MG63 (cell line): ENCODE measurements around the gene RAPGEF4. TPM values are rescaled to one million over a fixed set of nuclear protein-coding genes. Genes with fewer than 3 reads are reported as not detected.
A peak's percentile ranks its signal among the peaks of the same experiment; 100 is the strongest.
"Not testable (repeated sequence)": the region's sequence is repeated elsewhere in the genome, so short reads cannot be mapped to it uniquely, and the experiment has no call there.

Experiments
- DNase-seq: peaks from one replicate; pipeline ENCODE4 v3.0.0-alpha.2; 2020
- H3K27me3 ChIP-seq: fragments of 250-450 bp; sonication (Bioruptor Pico); 2 replicates; pipeline ENCODE4 v1.5.1; 2020; ENCODE audit warnings: mild to moderate bottlenecking, moderate library complexity
- H3K36me3 ChIP-seq: fragments of 250-450 bp; sonication (Bioruptor Pico); 2 replicates; pipeline ENCODE4 v1.5.1; 2020; ENCODE audit warnings: mild to moderate bottlenecking, moderate library complexity
- H3K4me3 ChIP-seq: fragments of 250-450 bp; sonication (Bioruptor Pico); 2 replicates; pipeline ENCODE4 v1.5.1; 2020; ENCODE audit warnings: mild to moderate bottlenecking, moderate library complexity
- H3K9me3 ChIP-seq: fragments of 250-450 bp; sonication (Bioruptor Pico); 2 replicates; pipeline ENCODE4 v1.5.1; 2020; ENCODE audit warnings: mild to moderate bottlenecking, moderate library complexity
- total RNA-seq: library from RNA; depleted of rRNA; stranded (reverse); fragments of >200 nt; shearing (Covaris generic); gene quantifications from 2 replicates; pipeline ENCODE4 v1.2.3, GENCODE V29; 2014; ENCODE audit warnings: low replicate concordance

Gene RAPGEF4
- total RNA-seq, 1 experiment from 2014 or later = not detected

GRCh38 chr2:172722481-172722880 lies 13.2 kb upstream of the RAPGEF4 start:
- peaks cover 3% of the 10 kb centered on the region; the same call in 1 of the 2 replicates for H3K9me3 ChIP-seq
- no peak overlapping the region for H3K4me3 ChIP-seq
- H3K27me3 ChIP-seq = no peaks in the 10 kb centered on the region
- H3K36me3 ChIP-seq = no peaks in the 10 kb centered on the region
- peak; percentile 27 for DNase-seq

- Histone ChIP-seq H3K4me3 (no peak overlapping the region), H3K36me3 (no peaks in the 10 kb centered on the region), H3K9me3 (peaks cover 3% of the 10 kb centered on the region; the same call in 1 of the 2 replicates), H3K27me3 (no peaks in the 10 kb centered on the region)
- no peak for DNase-seq
Observed at GRCh38 chr2:172723286-172723685, 12.4 kb upstream of the RAPGEF4 start.

GRCh38 chr2:172724724-172725123 lies 10.9 kb upstream of the RAPGEF4 start:
- no peaks in the 10 kb centered on the region for H3K27me3 ChIP-seq
- DNase-seq = no peak
- H3K4me3 ChIP-seq = no peak overlapping the region
- peaks cover under 1% of the 10 kb centered on the region; the same call in 1 of the 2 replicates for H3K9me3 ChIP-seq
- H3K36me3 ChIP-seq = no peaks in the 10 kb centered on the region

- Histone ChIP-seq H3K36me3 (no peaks in the 10 kb centered on the region), H3K27me3 (no peaks in the 10 kb centered on the region), H3K4me3 (no peak overlapping the region), H3K9me3 (no peaks in the 10 kb centered on the region)
- DNase-seq = no peak
Observed at GRCh38 chr2:172725284-172725683, 10.4 kb upstream of the RAPGEF4 start.

GRCh38 chr2:172725746-172726145 lies 9.9 kb upstream of the RAPGEF4 start:
- Histone ChIP-seq H3K27me3 (no peaks in the 10 kb centered on the region), H3K4me3 (no peak overlapping the region), H3K36me3 (no peaks in the 10 kb centered on the region), H3K9me3 (no peaks in the 10 kb centered on the region)
- DNase-seq = no peak

- no peaks in the 10 kb centered on the region for H3K9me3 ChIP-seq
- H3K36me3 ChIP-seq = no peaks in the 10 kb centered on the region
- peak; percentile 47 for DNase-seq
- H3K4me3 ChIP-seq = no peak overlapping the region
- H3K27me3 ChIP-seq = no peaks in the 10 kb centered on the region
Observed at GRCh38 chr2:172726172-172726735, 9.4 kb upstream of the RAPGEF4 start.

GRCh38 chr2:172730411-172730810 lies 5.2 kb upstream of the RAPGEF4 start:
- Histone ChIP-seq H3K4me3 (no peak overlapping the region), H3K27me3 (no peaks in the 10 kb centered on the region), H3K36me3 (no peaks in the 10 kb centered on the region), H3K9me3 (no peaks in the 10 kb centered on the region)
- DNase-seq = no peak

- H3K9me3 ChIP-seq = no peaks in the 10 kb centered on the region
- H3K4me3 ChIP-seq = peak overlapping the region; percentile 27
- no peak for DNase-seq
- H3K27me3 ChIP-seq = peaks cover 8% of the 10 kb centered on the region; the same call in 1 of the 2 replicates
- H3K36me3 ChIP-seq = no peaks in the 10 kb centered on the region
Observed at GRCh38 chr2:172734711-172735581, 699 bp upstream of the RAPGEF4 start.

GRCh38 chr2:172736424-172737174 lies 954 bp downstream of the RAPGEF4 start:
- Histone ChIP-seq H3K4me3 (no peak overlapping the region), H3K36me3 (no peaks in the 10 kb centered on the region), H3K9me3 (no peaks in the 10 kb centered on the region), H3K27me3 (peaks cover 8% of the 10 kb centered on the region; the same call in 1 of the 2 replicates)
- no peak for DNase-seq

GRCh38 chr2:172739661-172740266 lies 4.1 kb downstream of the RAPGEF4 start:
- no peak overlapping the region for H3K4me3 ChIP-seq
- no peaks in the 10 kb centered on the region for H3K36me3 ChIP-seq
- DNase-seq = peak; percentile 18
- H3K27me3 ChIP-seq = peaks cover 8% of the 10 kb centered on the region; the same call in 1 of the 2 replicates
- no peaks in the 10 kb centered on the region for H3K9me3 ChIP-seq

- Histone ChIP-seq H3K27me3 (peaks cover 8% of the 10 kb centered on the region; the same call in 1 of the 2 replicates), H3K36me3 (no peaks in the 10 kb centered on the region), H3K4me3 (no peak overlapping the region), H3K9me3 (no peaks in the 10 kb centered on the region)
- no peak for DNase-seq
Observed at GRCh38 chr2:172740856-172741255, 5.2 kb downstream of the RAPGEF4 start.

- no peak for DNase-seq
- H3K36me3 ChIP-seq = no peaks in the 10 kb centered on the region
- H3K9me3 ChIP-seq = no peaks in the 10 kb centered on the region
- H3K27me3 ChIP-seq = no peaks in the 10 kb centered on the region
- H3K4me3 ChIP-seq = no peak overlapping the region
Observed at GRCh38 chr2:172742931-172743540, 7.4 kb downstream of the RAPGEF4 start.

- no peak overlapping the region for H3K4me3 ChIP-seq
- no peak for DNase-seq
- no peaks in the 10 kb centered on the region for H3K36me3 ChIP-seq
- no peaks in the 10 kb centered on the region for H3K9me3 ChIP-seq
- no peaks in the 10 kb centered on the region for H3K27me3 ChIP-seq
Observed at GRCh38 chr2:172743898-172744297, 8.3 kb downstream of the RAPGEF4 start.

- Histone ChIP-seq H3K36me3 (no peaks in the 10 kb centered on the region), H3K4me3 (no peak overlapping the region), H3K27me3 (no peaks in the 10 kb centered on the region), H3K9me3 (no peaks in the 10 kb centered on the region)
- no peak for DNase-seq
Observed at GRCh38 chr2:172745636-172746035, 10.0 kb downstream of the RAPGEF4 start.

- H3K27me3 ChIP-seq, H3K9me3 ChIP-seq, DNase-seq, H3K36me3 ChIP-seq, H3K4me3 ChIP-seq: not testable (repeated sequence)
Observed at GRCh38 chr2:172748543-172748942, 12.9 kb downstream of the RAPGEF4 start.

- DNase-seq = no peak
- Histone ChIP-seq H3K4me3 (no peak overlapping the region), H3K36me3 (no peaks in the 10 kb centered on the region), H3K9me3 (no peaks in the 10 kb centered on the region), H3K27me3 (no peaks in the 10 kb centered on the region)
Observed at GRCh38 chr2:172749388-172749787, 13.7 kb downstream of the RAPGEF4 start.
